Coronary artery (tissue), 2 donors: ENCODE results near the gene CFAP70.

Source experiments
- DNase-seq: peaks from one replicate; pipeline ENCODE4 v3.0.0-alpha.2; 2017; ENCODE audit warnings: low spot score
- H3K27ac ChIP-seq, 2 donors: fragments of 200-600 bp; sonication (generic); one replicate each; pipeline ENCODE4 v1.5.1; 2016 to 2019
- H3K4me3 ChIP-seq: fragments of 200-600 bp; sonication (generic); 2 replicates; pipeline ENCODE4 v1.5.1; 2016; ENCODE audit warnings: mild to moderate bottlenecking, moderate library complexity
- TF ChIP-seq, protein P1 (sequence below): fragments of 200-600 bp; sonication (generic); IDR thresholded peaks from one replicate; pipeline ENCODE4 v1.5.1; 2019; ENCODE audit warnings: antibody characterized with exemption

The CFAP70 gene

DNA sequence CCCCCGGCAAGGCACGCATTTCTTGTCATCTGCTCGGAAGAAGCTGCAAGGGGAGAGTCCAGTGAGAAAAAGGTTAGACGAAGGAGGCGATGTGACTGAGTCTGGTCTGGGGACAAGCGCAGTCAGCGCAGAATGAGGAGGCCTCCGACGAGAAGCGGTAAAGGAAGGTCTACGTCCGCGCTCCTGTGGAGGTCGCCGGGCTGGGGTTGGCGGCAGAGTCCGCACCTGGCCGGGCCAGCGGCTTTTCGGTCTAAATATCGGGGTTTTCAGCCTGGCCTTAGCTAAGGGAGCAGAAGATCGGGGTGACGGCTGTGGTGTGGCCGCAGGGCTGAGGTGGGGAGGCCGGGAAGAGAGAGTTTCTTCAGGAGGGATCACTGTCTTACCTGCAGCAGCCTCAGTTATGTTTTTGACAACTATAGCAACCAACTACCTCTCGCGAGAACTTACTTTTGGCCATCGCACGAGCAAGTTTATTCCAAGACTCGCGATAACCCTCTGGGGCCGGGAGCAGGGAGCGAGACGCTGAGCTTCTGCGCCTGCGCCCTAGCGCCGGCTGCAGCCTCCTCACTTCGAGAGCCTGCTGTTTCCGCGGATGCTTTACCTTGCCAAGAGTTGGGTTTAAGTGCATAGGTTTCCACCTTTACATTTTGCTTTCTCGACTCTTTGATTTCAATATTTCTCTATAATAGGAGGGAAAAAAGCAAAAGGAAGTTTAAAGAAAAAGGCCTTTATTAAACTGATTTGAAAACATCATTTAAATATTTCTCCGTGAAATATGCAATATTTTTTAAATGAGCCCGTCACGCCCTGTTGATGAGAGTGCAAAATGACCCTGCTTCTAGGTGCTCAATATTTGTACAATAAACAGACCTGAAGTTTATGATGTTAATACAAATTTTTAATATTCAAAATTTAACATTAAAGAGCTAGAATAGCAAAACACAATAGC lies at the start of gene CFAP70:
Gene CFAP70 (minus strand): TSS at position 534 of the 949 bp plus-strand sequence. CDS start 4,068 bp downstream, outside the sequence.
- TF ChIP-seq, protein P1, sequence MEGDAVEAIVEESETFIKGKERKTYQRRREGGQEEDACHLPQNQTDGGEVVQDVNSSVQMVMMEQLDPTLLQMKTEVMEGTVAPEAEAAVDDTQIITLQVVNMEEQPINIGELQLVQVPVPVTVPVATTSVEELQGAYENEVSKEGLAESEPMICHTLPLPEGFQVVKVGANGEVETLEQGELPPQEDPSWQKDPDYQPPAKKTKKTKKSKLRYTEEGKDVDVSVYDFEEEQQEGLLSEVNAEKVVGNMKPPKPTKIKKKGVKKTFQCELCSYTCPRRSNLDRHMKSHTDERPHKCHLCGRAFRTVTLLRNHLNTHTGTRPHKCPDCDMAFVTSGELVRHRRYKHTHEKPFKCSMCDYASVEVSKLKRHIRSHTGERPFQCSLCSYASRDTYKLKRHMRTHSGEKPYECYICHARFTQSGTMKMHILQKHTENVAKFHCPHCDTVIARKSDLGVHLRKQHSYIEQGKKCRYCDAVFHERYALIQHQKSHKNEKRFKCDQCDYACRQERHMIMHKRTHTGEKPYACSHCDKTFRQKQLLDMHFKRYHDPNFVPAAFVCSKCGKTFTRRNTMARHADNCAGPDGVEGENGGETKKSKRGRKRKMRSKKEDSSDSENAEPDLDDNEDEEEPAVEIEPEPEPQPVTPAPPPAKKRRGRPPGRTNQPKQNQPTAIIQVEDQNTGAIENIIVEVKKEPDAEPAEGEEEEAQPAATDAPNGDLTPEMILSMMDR: no peak
- H3K27ac ChIP-seq: peak within 1 kb of the TSS; percentile 42 to 55
- DNase-seq: peak; percentile 93
- peak within 1 kb of the TSS; percentile 80 for H3K4me3 ChIP-seq

DNA sequence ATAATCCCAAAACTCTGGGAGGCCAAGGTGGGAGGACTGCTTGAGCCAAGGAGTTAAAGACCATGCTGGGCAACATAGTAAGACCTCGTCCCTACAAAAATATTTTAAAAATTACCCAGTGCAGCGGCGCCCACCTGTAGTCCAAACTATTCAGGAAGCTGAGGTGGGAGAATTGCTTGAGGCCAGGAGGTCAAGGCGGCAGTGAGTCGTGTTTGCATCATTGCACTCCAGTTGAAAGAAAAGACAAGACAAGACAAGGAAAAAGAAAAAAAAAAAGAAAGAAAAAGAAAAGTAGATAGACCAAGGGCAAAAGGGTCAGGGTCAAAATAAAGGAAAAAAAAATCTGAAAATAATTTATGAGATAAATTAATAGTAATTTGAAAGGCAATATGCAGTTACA lies 49.4 kb upstream of the CFAP70 start:
- no peak for DNase-seq
- H3K27ac ChIP-seq: no peak overlapping the region

DNA sequence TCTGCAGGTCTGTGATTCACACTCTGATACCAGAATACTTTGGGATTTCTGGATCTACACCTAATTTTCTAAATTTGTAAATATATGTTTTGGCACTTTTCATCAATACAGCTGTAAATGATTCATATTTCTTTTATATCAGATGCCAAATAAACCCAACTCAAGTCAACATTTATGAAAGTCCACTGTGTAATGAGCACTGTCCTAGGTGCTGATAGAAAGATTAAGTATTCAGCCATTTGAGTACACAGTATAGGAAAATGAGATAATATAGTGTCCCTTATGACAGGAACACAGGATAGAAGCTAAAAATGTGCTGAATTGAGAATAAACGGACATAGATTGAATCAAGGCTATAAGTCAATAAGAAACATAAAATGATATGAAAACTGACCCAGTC lies 48.8 kb upstream of the CFAP70 start:
- H3K27ac ChIP-seq: no peak overlapping the region
- no peak for DNase-seq
- no peak overlapping the region for H3K4me3 ChIP-seq
- TF ChIP-seq, protein P1: no peak

More for the DNA sequence above, 49.4 kb upstream of the CFAP70 start:
- no peak overlapping the region for H3K4me3 ChIP-seq
- TF ChIP-seq, protein P1: no peak

DNA sequence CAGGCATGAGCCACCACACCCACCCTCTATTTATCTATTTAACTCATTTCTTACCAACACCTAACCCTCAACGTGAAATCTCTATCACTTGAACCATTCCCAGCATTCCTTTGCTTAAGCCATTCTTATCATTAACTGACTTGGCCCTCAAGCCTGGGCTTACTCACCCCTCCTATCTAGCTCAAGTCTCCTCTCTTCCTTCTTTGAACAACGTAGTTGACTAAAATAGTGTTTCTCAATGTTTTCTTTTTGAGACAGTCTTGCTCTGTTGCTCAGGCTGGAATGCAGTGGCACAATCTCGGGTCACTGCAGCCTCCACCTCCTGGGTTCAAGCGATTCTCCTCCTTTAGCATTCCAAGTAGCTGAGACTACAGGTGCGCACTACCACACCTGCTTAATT lies 48.2 kb upstream of the CFAP70 start:
- Histone ChIP-seq H3K4me3 (no peak overlapping the region), H3K27ac (no peak overlapping the region)
- no peak for DNase-seq
- TF ChIP-seq, protein P1: no peak

DNA sequence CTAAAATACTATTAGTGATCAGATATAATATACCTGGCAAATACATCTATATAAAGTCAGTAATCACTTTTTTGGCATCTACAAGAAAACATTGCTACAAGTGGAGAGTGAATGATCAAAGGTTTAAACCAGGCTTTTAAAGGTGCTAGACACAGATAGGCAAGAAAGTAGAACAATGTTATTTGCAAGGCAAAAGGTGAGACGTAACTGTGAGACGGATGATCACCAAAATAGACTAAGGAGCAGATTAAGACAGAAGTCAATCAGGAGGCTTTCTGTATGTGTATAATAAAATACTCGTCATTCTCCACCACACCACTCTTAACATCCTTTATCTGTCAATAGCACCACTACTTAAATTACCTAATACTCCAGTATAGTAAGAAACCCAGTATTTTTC lies 46.9 kb upstream of the CFAP70 start:
- TF ChIP-seq, protein P1: no peak
- Histone ChIP-seq H3K27ac (no peak overlapping the region), H3K4me3 (no peak overlapping the region)
- no peak for DNase-seq

DNA sequence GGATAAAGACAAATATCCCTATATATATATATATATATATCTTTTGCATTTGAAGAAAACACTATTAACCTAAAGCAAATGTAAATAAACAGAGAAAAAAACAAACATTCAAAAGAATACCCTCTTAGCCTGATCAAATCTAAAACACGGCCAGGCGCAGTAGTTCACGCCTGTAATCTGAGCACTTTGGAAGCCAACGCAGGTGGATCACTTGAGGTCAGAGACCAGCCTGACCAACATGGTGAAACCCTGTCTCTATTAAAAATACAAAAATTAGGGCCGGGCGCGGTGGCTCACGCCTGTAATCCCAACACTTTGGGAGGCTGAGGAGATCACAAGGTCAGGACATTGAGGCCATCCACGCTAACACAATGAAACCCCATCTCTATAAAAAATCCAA lies 46.0 kb upstream of the CFAP70 start:
- no peak for DNase-seq
- Histone ChIP-seq H3K27ac (no peak overlapping the region), H3K4me3 (no peak overlapping the region)
- TF ChIP-seq, protein P1: no peak

DNA sequence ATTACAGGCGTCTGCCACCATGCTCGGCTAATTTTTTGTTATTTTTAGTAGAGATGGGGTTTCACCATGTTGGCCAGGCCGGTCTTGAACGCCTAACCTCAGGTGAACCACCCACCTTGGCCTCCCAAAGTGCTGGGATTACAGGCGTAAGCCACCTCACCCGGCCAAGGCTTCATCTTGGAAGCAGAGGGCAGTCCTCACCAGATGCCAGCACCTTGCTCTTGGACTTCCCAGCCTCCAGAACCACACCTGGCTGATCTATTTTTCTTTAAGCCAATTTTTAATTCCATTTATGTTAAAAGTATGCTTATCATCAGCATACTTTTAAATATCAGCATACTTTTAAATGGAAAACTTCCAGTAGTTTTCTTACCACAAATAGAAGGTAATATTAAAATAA lies 43.0 kb upstream of the CFAP70 start:
- DNase-seq: no peak
- Histone ChIP-seq H3K4me3 (no peak overlapping the region), H3K27ac (no peak overlapping the region)
- TF ChIP-seq, protein P1: no peak
